H1 (cell line): ENCODE results near the gene ADGRB2. TPM values are rescaled to one million over a fixed set of nuclear protein-coding genes. Genes with fewer than 3 reads are reported as not detected.

Source experiments
- CTCF ChIA-PET: fragments of 300-600 bp; sonication (Branson Sonifier 250); formaldehyde crosslinking; loops from one replicate; lab custom pipeline; 2021; ENCODE audit not compliant: partially characterized antibody; lab: Charles Lee
- POLR2A ChIA-PET: fragments of 300-600 bp; sonication (Branson Sonifier 250); formaldehyde crosslinking; loops from one replicate; lab custom pipeline; 2021; ENCODE audit warnings: inconsistent platforms; ENCODE audit not compliant: partially characterized antibody; lab: Charles Lee
- DNase-seq, 2 experiments: peaks; one replicate each; pipeline versions ENCODE4 v3.0.0 to v3.0.0-alpha.2; 2010 to 2022; ENCODE audit warnings: low spot score in 2 of 2, low read depth in 1 of 2, mixed read lengths in 1 of 2
- FAIRE-seq: peaks from 2 replicates; lab custom pipeline; 2011; peaks lifted over from hg19 to GRCh38; lab: Jason Lieb, UNC
- H2AFZ ChIP-seq: 2 replicates; pipeline ENCODE4 v1.8.1; 2012; ENCODE audit warnings: low read length, inconsistent platforms
- H2AK5ac ChIP-seq: 2 replicates; pipeline ENCODE4 v1.6.1; 2013; ENCODE audit warnings: low read depth, low read length
- H2BK120ac ChIP-seq: replicated peaks from 2 replicates; pipeline ENCODE3; 2013; ENCODE audit warnings: low read depth, low read length, inconsistent platforms
- H2BK12ac ChIP-seq: 2 replicates; pipeline ENCODE4 v1.6.1; 2013; ENCODE audit warnings: low read depth, low read length
- H2BK15ac ChIP-seq: 2 replicates; pipeline ENCODE4 v1.6.1; 2013; ENCODE audit warnings: low read length
- H2BK20ac ChIP-seq: 2 replicates; pipeline ENCODE4 v1.6.1; 2013; ENCODE audit warnings: low read length
- H2BK5ac ChIP-seq: 2 replicates; pipeline ENCODE4 v1.6.1; 2013; ENCODE audit warnings: low read depth, low read length
- H3K14ac ChIP-seq: 2 replicates; pipeline ENCODE4 v1.6.1; 2013; ENCODE audit warnings: inconsistent platforms; ENCODE audit not compliant: insufficient read length
- H3K18ac ChIP-seq: 2 replicates; pipeline ENCODE4 v1.6.1; 2013; ENCODE audit warnings: low read length; ENCODE audit errors: extremely low read depth
- H3K23ac ChIP-seq: 2 replicates; pipeline ENCODE4 v1.6.1; 2013; ENCODE audit warnings: inconsistent platforms; ENCODE audit not compliant: insufficient read length
- H3K23me2 ChIP-seq: 2 replicates; pipeline ENCODE4 v1.6.1; 2013; ENCODE audit warnings: low read depth, low read length
- H3K27ac ChIP-seq: 2 replicates; pipeline ENCODE4 v1.6.1; 2011; ENCODE audit warnings: low read depth, low read length, inconsistent platforms
- H3K27me3 ChIP-seq, 4 experiments: replicated peaks in 1 of 4; 1 replicate in 1 of 4; 2 replicates in 3 of 4; pipeline versions ENCODE4 v1.6.1 to v1.8.1; 2011 to 2013; ENCODE audit warnings: low read length in 3 of 4, mild to moderate bottlenecking in 3 of 4, inconsistent platforms in 2 of 4, mixed read lengths in 2 of 4, moderate library complexity in 1 of 4; ENCODE audit not compliant: control insufficient read depth in 3 of 4, insufficient read depth in 3 of 4; ENCODE audit errors: extremely low read depth in 1 of 4
- H3K36me3 ChIP-seq, 4 experiments: 2 replicates each; pipeline versions ENCODE4 v1.6.1 to v1.8.1; 2011 to 2013; ENCODE audit warnings: mild to moderate bottlenecking in 4 of 4, low read length in 3 of 4, moderate library complexity in 2 of 4, control low read depth in 1 of 4, inconsistent platforms in 1 of 4; ENCODE audit not compliant: insufficient read depth in 4 of 4, control insufficient read depth in 2 of 4
- H3K4ac ChIP-seq: replicated peaks from 2 replicates; pipeline ENCODE3; 2013; ENCODE audit warnings: low read length, low read depth, mixed read lengths, inconsistent platforms; ENCODE audit not compliant: insufficient read length
- H3K4me1 ChIP-seq, 4 experiments: replicated peaks in 1 of 4; 1 replicate in 1 of 4; 2 replicates in 3 of 4; pipeline versions ENCODE4 v1.6.1 to v1.8.1; 2011 to 2013; ENCODE audit warnings: low read length in 3 of 4, inconsistent platforms in 2 of 4, mixed read lengths in 1 of 4; ENCODE audit not compliant: insufficient read depth in 4 of 4, control insufficient read depth in 3 of 4
- H3K4me2 ChIP-seq, 2 experiments: 2 replicates each; pipeline versions ENCODE4 v1.6.1 to v1.8.1; 2011 to 2013; ENCODE audit warnings: low read depth in 2 of 2, low read length in 2 of 2, control low read depth in 1 of 2, inconsistent platforms in 1 of 2, mild to moderate bottlenecking in 1 of 2; ENCODE audit not compliant: insufficient read depth in 1 of 2
- H3K4me3 ChIP-seq, 4 experiments: fragments of 200-600, 300-600 bp in 1 of 4; sonication (generic), shearing (Covaris generic), sonication (Bioruptor Twin) in 1 of 4; 2 replicates each; pipeline versions ENCODE4 v1.5.1 to v1.8.1; 2011 to 2016; ENCODE audit warnings: low read length in 4 of 4, low read depth in 3 of 4, control low read depth in 2 of 4, inconsistent platforms in 2 of 4, mild to moderate bottlenecking in 2 of 4, mixed read lengths in 1 of 4, moderate library complexity in 1 of 4; ENCODE audit not compliant: insufficient read depth in 2 of 4; ENCODE audit errors: extremely low read depth in 1 of 4
- H3K56ac ChIP-seq: replicated peaks from 2 replicates; pipeline ENCODE3; 2013; ENCODE audit warnings: low read depth, mild to moderate bottlenecking, mixed read lengths, low read length, inconsistent platforms; ENCODE audit not compliant: insufficient read length
- H3K79me1 ChIP-seq: 2 replicates; pipeline ENCODE4 v1.6.1; 2013; ENCODE audit warnings: low read depth, low read length, control low read depth
- H3K79me2 ChIP-seq, 2 experiments: 2 replicates each; pipeline versions ENCODE4 v1.6.1 to v1.8.1; 2012 to 2013; ENCODE audit warnings: low read length in 2 of 2, mild to moderate bottlenecking in 2 of 2, inconsistent platforms in 1 of 2; ENCODE audit not compliant: insufficient read depth in 2 of 2, control insufficient read depth in 1 of 2
- H3K9ac ChIP-seq, 4 experiments: replicated peaks in 1 of 4; 1 replicate in 1 of 4; 2 replicates in 3 of 4; pipeline versions ENCODE4 v1.6.1 to v1.8.1; 2011 to 2013; ENCODE audit warnings: low read depth in 3 of 4, low read length in 3 of 4, control low read depth in 2 of 4, mild to moderate bottlenecking in 2 of 4, moderate library complexity in 2 of 4, inconsistent platforms in 1 of 4; ENCODE audit errors: extremely low read depth in 1 of 4
- H3K9me3 ChIP-seq, 2 experiments: 2 replicates each; pipeline versions ENCODE4 v1.6.1 to v1.8.1; 2012 to 2013; ENCODE audit warnings: mild to moderate bottlenecking in 2 of 2, moderate library complexity in 2 of 2, control low read depth in 1 of 2, inconsistent platforms in 1 of 2, low read depth in 1 of 2, low read length in 1 of 2, mixed read lengths in 1 of 2; ENCODE audit not compliant: insufficient read depth in 2 of 2
- H4K20me1 ChIP-seq, 2 experiments: replicated peaks in 1 of 2; 2 replicates each; pipeline versions ENCODE3 to v1.8.1; 2011 to 2013; ENCODE audit warnings: inconsistent platforms in 2 of 2, low read length in 2 of 2, mild to moderate bottlenecking in 1 of 2; ENCODE audit not compliant: insufficient read depth in 2 of 2, control insufficient read depth in 1 of 2
- H4K5ac ChIP-seq: 2 replicates; pipeline ENCODE4 v1.6.1; 2013; ENCODE audit warnings: low read length, low read depth, mixed read lengths, inconsistent platforms; ENCODE audit not compliant: insufficient read length
- H4K8ac ChIP-seq: 2 replicates; pipeline ENCODE4 v1.8.0; 2013; ENCODE audit warnings: mild to moderate bottlenecking, moderate library complexity, low read length, inconsistent platforms; ENCODE audit not compliant: insufficient read depth; ENCODE audit errors: extremely low read depth
- H4K91ac ChIP-seq: replicated peaks from 2 replicates; pipeline ENCODE3; 2013; ENCODE audit warnings: low read length, mixed read lengths, inconsistent platforms; ENCODE audit not compliant: insufficient read length
- ATF3 ChIP-seq: IDR thresholded peaks from 2 replicates; pipeline ENCODE4 v1.6.1; 2011; ENCODE audit warnings: low read depth, mild to moderate bottlenecking, low read length; ENCODE audit not compliant: insufficient read depth
- RBBP5 ChIP-seq: IDR thresholded peaks from 2 replicates; pipeline ENCODE4 v1.7.1; 2012; ENCODE audit warnings: low read depth, mild to moderate bottlenecking, inconsistent platforms, low read length, moderate library complexity, borderline replicate concordance
- WGBS, 2 experiments: shearing (Covaris generic) in 1 of 2; methylation state at CpG; one replicate each; pipeline versions ENCODE4 v1.1.6 to v1.1.7; 2013 to 2015; ENCODE audit warnings: low lambda C conversion rate in 2 of 2, mixed read lengths in 2 of 2, inconsistent platforms in 1 of 2, low coverage in 1 of 2, missing lambda C conversion rate in 1 of 2; ENCODE audit not compliant: insufficient replicate concordance in 2 of 2, insufficient coverage in 1 of 2, insufficient read length in 1 of 2; ENCODE audit errors: extremely low coverage in 1 of 2, missing lambda C conversion rate in 1 of 2; 5-methylcytosine and 5-hydroxymethylcytosine counted together
- polyA plus RNA-seq, 7 experiments: library from polyadenylated mRNA; depleted of rRNA in 3 of 7; stranded (reverse) in 5 of 7; unstranded in 2 of 7; fragments of >200 nt in 5 of 7; fragments of 200-250 nt in 2 of 7; gene quantifications; 1 replicate in 5 of 7; 2 replicates in 1 of 7; 4 replicates in 1 of 7; pipeline versions ENCODE4 v1.2.1 to v1.2.3, GENCODE V29; 2011 to 2013; ENCODE audit warnings: missing spikeins in 2 of 7, mixed read lengths in 2 of 7
- total RNA-seq: library from RNA; stranded (reverse); fragmentation: NEBNext Ultra II Directional; extraction: Animal tissue kit (Norgen Biotek cat#: 25700); gene quantifications from 2 replicates; pipeline ENCODE4 v1.2.1, GENCODE V29; 2021

ADGRB2 gene
- total and polyA plus RNA-seq, 2 of the 8 experiments (the other 6 are each of a cell fraction or from before 2014, with no cell fraction given): 15.6 to 26.2 TPM

- Histone ChIP-seq H4K8ac (no peak overlapping the region), H3K56ac (no peak overlapping the region), H2BK5ac (no peak overlapping the region), H4K5ac (no peak overlapping the region), H3K9me3 (no peaks in the 10 kb centered on the region), H3K79me1 (peaks cover 3% of the 10 kb centered on the region), H4K91ac (no peak overlapping the region), H3K27ac (no peak overlapping the region), H2AK5ac (no peak overlapping the region), H3K4me1 (peaks cover 14 to 35% (median 28%) of the 10 kb centered on the region in 4 experiments), H3K4me2 (no peak overlapping the region), H2BK15ac (no peak overlapping the region), H2AFZ (no peak overlapping the region), H3K36me3 (no peaks in the 10 kb centered on the region), H2BK120ac (no peak overlapping the region), H3K18ac (no peak overlapping the region), H2BK20ac (no peak overlapping the region), H2BK12ac (no peak overlapping the region), H3K4me3 (no peak overlapping the region), H3K14ac (no peak overlapping the region), H3K23me2 (no peaks in the 10 kb centered on the region), H3K9ac (no peak overlapping the region), H3K4ac (no peak overlapping the region), H3K23ac (no peak overlapping the region), H4K20me1 (peaks cover 0 to 3% of the 10 kb centered on the region in 2 experiments), H3K79me2 (peaks cover 0 to 4% of the 10 kb centered on the region in 2 experiments; a peak in 1 of 4 replicates), H3K27me3 (no peaks in the 10 kb centered on the region)
- ChIA-PET POLR2A (interaction anchor here (0.7 kb wide), 1 partner anchor 110 kb away, joined by 3 read pairs; the partner anchor contains the start of gene PEF1), CTCF (interaction anchor here (0.6 to 6.8 kb wide), 7 partner anchors 8 to 135 kb away, joined by 3 to 79 read pairs (median 7); no protein-coding TSS in a partner anchor)
- DNase-seq (no peak), FAIRE-seq (no peak)
- WGBS, 2 experiments: 89% methylated on average over 9 of the region's 9 CpGs; no CpG with 5 or more reads in 1 of the 2 experiments
- TF ChIP-seq ATF3 (no peak), RBBP5 (no peak)
These were observed 8.9 kb downstream of the ADGRB2 start for GRCh38 chr1:31755197-31755611.
